IPS-NIHi7 (cell line): ENCODE results near the gene TANC1.

Experiments used
- DNase-seq: peaks from one replicate; pipeline ENCODE4 v3.0.0; 2012; ENCODE audit warnings: mixed read lengths; ENCODE audit errors: extremely low spot score

Gene TANC1

DNA sequence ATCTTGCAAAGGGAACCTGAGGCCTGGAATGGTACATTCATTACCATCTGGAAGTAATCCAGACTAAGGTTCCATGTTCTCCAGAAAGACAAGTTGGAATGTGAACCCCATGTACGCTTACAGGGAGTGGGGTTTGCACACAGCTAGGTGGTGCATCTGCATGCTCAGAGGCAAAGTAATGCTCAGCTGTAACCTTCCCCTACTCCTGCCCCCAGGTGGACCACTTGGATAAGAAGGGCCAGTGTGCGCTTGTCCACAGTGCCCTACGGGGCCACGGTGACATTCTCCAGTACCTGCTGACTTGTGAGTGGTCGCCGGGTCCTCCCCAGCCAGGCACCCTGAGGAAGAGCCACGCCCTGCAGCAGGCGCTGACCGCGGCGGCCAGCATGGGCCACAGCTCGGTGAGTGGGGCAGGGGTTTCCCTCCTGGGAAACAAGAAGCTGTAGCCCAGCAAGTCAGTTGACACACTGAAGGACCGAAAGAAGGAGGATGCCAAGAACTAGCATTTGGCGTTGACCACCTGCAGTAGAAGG lies 228.0 kb downstream of the TANC1 start:
- DNase-seq, result no peak

DNA sequence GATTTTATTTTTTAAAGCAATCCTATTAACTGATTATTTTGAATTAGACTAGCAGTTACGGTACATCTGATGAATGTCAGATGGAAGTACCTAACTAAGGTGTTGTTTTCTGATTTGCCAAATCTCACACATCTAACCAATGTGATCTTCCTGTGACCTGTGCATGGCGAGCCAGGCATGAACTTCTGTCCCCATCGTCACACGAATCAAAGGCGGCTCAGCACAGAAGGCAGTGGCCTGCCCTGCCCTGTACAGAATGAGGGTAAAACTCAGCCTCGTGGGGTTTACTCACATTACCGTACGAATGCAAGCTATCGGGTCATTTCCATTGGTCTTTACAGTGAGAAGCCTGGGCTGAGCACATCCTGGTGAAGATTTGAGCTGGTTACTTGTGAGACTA lies 230.8 kb downstream of the TANC1 start:
- DNase-seq, result no peak

DNA sequence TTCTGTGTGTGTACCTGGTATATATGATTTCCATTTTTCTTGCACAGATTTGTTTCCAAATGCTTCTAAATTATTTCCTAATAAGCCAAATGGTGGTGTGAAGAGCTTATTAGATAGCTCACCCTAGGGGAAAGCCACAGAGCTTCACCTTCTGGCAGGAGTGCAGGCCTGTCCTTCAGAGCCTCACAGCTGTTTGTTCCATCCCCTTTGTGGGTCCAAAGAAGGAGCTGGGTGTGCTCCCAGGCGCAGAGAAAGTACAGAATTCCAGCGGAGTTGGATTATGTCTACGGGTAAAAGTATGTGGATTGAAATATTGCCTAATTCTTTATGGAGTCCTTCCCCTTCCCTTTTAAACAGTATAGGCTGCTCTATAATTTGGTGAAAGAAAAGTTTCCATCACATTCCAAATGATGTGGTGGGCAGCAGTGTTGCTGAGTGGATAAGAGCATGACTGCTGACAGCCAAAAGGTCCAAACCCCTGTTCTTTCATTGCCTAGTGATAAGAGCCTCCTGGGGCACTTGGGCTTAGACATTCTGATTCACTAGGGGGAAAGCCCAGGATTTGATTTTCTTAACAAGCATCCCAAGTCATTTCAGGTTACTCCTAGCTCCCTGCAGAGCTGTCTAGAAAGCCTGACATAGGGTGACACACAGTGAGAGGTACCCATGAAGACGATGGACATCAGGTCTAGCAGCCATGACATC lies 231.5 kb downstream of the TANC1 start:
- DNase-seq, result no peak

DNA sequence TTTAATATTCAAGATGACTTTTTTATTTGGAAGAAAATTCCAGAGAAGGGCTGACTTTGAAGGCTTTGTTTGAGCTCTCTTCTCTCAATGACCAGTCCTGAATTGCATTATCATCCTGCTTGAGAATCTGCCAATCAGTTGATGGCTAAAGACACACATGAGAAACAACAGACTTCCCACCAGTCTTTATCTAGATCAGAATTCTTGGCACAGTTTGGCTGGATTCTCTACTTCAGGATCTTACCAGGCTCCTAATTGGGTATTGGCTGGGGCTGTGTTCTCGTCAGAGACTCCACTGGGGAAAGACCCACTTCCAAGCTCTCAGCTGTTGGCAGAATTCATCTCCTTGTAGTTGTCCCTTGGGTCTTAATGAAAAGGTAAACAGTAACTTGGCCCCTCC lies 232.1 kb downstream of the TANC1 start:
- no peak for DNase-seq

DNA sequence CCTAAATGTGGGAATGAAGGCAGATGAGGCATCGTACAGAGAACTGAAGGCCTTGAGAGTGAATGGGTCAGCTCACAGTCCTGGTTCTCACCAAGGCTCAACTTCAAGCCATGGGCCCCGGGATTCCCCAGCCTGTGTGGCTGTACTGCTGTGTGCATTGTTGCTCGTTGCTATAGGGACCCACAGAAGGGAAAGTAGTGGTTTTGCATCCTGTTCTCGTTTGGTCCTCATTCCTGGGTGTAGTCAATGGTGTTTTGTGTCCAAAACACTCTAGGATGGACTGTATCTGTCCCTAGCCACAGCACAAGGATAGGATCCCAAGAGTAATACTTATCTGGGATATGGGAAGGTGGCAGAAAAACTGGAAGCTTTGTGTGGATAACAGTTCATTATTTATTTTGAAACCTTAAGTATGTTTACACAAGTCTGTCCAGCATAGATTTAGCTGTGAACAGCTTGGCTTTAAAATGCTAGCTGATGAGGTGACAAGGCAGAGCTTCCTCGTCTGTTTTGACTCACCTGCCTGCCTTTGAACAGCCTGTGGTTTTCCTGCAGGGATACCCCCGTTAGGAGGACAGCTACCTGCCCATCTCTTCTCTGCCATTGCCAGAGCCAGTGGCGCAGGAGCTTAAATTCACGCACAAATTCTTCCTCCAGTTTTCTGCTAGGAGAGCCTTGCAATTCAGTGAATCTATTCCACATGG lies 233.1 kb downstream of the TANC1 start:
- DNase-seq, result no peak

DNA sequence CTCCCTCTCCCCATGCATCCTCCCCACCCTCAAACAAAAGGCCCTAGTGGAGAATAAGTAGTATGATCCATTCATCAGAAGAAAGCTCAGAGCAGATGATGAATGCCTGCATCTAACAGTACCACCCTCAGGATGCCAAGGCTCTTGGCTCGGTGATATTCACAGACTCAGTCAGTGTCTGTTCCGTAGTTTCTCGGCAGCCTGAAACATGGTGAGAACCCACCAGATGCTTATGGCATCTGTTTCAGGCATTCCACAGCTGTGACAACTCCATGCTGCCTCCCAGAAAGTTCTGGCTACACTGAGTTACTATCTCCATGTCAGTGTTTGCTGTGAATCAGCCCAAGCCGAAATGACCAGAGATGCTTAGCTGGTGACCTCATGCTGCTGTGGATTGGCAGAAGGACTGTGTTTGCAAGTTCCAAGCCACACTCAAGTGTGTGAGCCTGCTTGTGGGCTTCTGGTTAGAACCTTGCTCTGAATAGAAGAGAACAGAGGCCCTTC lies 234.2 kb downstream of the TANC1 start:
- peak; percentile 38 for DNase-seq

DNA sequence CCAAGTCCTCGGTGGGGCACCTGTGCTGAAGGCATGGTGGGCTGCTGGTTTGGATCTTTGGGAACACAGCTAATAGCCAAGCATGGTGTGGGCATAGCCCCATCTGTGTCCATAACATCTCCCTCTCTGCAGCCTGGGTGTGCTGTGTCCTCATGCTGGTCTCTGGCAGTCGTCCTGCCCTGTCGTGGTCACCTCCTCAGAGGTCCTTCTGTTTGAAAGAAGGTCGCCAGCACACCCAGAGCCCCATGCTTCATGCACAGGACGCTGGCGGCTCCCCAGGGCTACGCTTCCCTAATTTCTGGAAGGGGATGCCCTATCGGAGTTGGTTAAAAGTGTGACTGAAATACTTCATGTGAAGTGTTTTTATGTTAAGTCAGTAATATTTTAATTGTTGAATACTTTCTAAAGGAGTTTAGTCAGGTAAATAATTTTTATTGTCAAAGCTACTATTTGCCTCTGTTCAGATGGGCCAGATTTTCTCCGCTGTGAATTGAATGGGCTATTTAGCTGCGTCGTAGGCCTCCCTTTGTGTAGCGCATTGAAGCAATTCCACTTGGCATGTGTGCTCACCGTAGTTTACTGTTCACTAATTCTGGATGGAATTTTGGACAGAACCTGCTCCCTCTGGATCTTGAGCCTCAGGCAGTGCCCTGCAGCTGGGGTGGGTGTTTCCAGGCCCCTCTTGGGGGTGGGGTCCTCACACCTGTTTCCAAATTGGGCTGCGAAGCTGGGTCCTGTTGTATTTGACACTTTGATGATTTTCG lies 236.1 kb downstream of the TANC1 start:
- no peak for DNase-seq

DNA sequence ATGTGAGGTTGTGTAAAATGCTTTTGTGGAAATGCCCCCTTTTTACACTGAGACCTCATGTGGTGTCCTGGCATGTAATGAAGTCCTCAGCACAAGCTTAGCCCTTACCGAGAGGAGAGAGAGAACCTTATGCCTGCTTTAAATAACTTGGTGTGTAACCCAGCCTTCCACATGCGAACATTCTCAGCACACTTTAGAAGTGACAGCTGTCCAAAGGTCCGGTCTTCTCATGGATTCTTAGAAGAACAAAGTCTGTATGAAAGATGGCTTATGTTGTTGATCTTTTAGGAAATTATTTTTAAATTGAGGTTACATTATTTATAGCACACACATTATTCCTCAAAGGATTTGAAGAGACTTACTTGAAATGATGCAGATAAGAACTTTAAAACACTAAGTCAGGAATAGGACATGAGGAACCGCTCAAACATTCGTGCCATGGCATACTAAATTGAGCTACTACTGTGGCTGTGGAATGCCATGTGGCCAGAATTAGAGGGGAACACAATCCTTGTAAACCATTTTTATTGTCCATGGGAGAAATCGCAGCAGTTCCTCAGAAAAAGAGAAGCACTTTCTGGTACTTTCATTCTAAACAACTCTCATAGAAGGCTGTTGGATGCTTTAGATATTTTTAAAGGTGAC lies 238.4 kb downstream of the TANC1 start:
- DNase-seq, result no peak

DNA sequence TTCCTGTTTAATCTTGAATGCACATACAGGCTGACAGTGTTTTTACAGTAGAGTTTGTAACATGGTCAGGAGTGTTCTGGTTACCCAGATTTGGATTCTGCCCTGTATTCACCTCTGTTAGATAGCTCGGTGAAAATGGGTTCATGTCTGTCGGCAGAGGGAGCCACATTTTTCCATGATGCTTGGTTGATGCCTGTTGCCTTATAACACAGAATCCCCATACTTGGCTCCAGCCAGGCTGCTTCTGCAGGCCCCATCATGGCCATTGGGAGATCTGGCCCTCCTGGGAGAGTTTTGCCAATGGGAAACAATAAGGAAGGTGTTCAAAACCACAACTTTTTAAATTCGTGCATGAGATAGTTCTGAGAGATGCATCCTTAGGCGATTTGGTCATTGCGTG lies 240.0 kb downstream of the TANC1 start:
- DNase-seq, result no peak

DNA sequence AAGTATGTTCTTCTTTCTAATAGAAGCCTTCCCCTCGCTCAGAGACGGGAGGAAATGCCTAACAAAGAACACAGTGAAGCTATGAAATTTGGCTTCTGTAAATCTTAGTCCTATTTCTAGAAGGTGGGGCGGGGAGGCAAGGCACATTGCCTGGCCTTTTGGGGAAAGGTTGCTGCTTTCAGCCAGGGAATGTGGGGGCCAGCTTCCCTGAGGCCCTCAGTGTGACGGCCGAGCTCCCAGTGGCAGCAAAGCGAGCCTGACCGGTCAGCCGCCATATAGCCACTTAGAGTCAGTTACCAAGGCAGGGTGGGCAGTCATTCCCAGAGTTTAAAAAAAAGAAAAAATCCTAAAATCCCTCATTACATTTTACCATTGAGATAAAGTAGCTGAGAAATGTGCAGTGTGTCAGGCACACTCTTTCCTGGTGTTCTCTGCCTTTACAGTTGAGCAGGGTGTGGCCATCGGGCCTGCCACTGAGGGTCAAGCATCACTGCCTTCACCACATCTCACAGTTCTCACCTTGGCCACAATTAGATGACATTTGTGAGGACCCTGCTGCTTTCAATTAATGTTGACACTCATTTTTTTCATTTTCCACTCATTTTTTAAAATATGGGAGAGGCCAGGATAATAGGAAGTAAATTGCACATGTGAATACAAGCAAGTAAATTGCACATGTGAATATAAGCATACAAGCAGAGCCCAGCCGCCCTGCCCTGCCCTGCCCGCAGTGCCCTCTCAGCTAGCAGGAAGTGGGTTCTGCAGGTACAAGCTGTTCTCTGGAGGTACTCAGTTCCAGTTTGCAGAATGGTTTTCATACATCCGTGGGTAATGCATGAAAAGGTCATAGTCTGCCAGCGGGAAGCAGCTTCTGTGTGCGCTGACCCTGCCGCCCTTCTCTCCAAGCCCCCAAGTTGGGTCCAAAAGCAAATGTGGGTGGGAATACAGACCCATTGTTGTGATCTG lies 241.2 kb downstream of the TANC1 start:
- DNase-seq, result no peak

DNA sequence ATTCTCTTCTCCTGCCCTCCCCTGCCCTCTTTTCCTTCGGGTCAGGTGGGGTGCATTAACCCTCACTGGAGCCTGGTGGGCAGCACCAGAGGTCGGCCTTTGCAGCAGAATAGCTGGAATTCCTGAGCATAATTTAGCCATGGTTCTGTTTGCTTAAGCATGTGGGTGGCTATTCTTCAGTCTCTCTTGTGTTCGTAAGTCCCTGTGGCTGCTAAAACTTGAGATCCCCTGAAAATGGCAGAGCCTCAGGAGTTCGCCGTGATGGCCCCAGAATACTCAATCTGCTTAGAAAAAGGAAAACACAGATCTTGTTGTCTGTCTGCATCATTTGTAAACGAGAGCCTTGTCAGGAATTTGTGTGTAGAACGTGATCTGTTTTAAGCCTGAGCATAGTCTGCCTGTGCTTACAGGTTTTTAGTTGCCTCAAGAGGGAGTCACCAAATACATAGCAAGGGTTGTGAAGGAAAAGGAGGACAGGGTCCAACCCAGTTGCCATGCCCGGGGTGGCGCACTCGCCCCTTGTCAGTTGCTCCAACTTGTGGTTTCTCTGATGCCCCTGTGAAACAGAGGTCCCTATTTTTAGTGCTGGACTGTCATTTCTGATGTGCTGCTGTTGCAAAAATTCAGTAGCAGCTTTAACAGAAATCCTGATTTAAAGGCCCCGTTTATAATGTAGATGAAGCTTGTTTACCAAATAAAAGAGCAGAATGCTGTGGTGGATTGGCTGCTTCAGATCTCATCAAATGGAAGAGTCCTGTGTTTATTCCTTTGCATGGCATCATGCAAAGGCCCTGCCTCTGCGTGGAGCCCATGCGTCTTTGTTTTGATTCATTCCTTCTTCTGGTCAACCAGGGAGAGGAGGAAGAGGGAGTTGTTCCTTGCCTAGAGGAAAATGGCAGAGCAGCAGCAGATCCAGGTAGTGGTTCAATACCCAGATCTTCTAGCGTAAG lies 243.3 kb downstream of the TANC1 start:
- peak; percentile 83 for DNase-seq

DNA sequence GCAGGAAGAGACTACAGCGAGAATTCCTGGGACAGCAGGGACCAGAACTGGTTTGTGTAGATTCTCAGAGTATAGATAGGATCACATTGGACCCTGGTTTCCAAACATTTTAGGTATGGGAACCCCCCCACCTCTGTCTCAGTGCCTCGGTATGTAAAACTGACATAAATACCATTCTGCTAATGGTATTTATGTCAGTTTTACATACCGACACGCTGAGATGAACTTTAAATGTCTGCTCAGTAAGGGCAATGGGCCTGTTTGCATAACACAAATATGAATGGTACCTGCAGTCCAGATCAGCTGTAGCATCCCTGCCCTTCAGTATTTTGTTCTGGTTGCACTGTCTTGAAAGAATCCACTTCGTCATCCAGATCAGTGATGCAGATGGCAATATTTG lies 244.9 kb downstream of the TANC1 start:
- no peak for DNase-seq

DNA sequence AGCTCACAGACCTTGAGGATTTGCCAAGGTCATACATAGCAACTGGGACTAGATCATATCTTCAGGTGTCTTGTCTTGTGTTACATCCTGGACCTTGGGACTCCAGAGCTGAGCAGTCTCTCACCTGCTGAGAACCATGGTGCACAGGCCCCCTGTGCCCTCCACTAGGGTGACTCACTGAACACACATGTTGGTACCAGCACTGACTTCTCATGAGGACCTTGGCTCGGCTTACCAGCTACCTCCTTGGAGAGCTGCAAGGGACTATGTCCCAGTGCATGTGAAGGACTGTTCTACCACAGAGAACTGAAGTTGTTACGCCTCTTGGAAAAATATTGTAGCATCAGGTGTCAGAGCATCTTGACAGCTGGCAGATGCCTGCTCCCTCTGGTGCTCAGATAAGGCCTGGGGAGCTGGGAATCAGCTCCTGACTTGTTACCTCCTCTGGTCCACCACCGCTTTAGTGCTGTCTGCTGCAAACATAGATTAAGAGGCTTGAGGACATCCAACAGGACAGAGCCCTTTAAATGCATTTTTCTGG lies 246.0 kb downstream of the TANC1 start:
- DNase-seq, result no peak

DNA sequence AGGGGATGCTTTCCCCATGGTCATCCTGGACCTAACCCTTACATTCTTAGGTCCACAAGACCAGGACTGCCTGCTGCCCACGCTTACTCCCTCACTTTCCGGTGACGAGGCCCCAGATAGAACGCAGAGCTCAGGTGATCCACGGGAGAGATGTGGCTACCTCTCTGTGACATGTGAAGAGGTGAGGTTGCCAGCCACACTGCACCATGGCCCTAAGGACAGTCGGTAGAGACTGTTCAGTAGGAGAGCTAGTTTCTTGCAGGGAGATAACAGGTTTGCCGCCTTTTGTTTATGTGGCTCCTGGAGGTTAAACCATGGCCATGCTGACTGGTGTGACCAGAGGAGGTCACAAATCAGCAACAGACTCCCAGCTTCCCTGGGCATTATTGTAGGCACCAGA lies 246.7 kb downstream of the TANC1 start:
- no peak for DNase-seq

DNA sequence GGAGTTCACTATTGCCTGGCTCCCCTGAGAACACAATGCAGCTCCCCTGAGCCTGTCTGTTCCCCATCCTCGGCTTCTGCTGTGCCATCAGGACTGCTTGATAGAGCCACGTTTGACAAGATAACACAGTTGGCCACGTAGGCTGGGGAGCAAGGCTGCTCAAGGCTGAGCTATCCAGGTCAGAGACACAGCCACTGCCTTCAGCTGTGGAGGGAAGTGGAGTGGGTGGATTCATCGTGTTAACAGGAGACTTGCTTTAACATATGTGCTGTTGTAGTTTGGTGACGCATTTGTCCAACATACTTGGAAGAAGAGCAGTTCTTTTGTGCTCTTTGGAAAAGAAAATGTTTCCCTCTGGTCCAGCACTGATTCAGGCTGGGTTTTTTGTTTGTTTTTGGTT lies 249.2 kb downstream of the TANC1 start:
- no peak for DNase-seq

DNA sequence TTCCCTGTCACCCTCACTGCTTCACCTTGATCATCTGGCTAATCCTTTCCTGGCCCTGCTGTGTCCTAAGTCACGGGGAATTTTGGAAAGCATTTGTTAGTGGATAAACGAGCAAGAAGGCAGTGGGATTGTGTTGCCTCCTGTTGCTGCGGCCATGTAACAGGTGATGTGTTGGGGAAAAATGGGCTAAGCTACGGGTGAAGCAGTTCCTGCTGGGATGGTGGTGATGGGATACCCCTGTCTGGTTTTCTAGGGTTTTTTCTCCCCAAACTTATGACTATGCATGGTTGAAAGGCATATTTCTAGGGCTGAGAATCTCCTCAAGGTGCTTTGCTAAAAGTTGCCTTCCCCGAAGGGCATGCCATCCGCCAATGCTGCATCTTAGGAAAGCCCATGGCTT lies 249.9 kb downstream of the TANC1 start:
- no peak for DNase-seq

DNA sequence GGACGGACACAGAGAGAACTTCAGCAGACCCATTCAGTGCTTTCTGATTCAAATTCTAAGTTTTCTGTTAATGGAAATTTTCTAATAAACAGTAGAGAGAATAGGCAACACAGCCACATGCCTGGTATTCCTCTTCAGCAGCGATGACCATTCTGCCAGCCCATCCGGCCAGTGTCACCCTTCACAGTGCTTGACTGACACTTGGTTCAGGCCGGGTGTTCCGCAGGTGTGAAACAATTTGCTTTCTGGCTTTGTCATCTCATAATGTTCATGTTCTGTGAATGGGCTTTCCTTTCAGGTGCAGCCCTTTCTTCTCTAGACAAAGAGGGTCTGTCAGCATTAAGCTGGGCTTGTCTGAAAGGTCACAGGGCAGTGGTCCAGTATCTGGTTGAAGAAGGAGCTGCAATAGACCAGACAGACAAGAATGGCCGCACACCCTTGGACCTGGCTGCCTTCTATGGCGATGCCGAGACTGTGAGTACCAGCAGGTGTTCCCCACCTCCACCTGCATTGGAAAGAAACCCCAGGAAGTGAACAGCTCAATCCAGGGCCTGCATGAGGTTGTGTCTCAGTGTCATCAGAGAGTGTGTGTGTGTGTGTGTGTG lies 251.1 kb downstream of the TANC1 start:
- no peak for DNase-seq

DNA sequence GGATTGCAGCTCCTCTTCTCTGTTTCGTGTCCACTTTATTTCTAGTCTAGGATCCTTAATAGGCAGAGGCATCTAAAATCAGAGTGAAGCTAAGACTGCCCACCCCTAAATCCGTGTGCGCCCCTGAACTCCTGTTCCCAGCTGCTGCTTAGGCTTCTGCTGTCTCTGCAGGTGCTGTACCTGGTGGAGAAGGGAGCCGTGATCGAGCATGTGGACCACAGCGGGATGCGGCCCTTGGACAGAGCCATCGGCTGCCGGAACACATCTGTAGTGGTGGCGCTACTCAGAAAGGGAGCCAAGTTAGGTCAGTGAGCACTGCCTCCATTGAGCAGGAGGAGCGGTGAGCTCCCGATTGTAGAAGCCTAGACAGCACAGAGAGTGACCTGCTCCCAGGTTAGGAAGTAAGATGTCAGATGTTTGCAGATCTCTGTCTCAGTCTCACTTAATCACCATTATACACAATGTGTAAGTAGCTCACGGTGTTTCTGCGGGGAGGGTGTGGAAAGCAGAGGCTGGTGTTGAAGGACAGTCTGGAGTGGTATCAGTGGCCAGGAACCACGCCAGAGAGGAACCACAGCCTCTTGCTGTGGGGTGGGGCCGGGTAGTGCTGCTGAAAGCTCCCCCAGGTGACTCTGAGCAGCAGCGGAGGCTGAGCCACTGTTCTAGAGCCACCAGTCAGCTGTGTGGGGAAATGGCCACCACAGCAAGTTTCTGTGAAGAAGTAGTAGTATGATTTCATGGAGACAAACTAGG lies 255.8 kb downstream of the TANC1 start:
- DNase-seq, result peak; percentile 8
